Endothelial cell of umbilical vein (primary cell): ENCODE measurements around the gene SERBP1. TPM values are rescaled to one million over a fixed set of nuclear protein-coding genes. Genes with fewer than 3 reads are reported as not detected.

ENCODE experiments used
- BruUV-seq: library from RNA; stranded (reverse); fragments of 400-500 nt; replicated peaks from 2 replicates; lab custom pipeline; 2021; lab: Mats Ljungman, UMichigan
- CTCF ChIA-PET: fragments of 300-600, 350-600 bp; sonication (Branson Sonifier 250); formaldehyde crosslinking; loops from one replicate; lab custom pipeline; 2021; ENCODE audit warnings: antibody characterized with exemption, inconsistent platforms; lab: Charles Lee
- POLR2A ChIA-PET: fragments of 300-600, 350-600 bp; sonication (Branson Sonifier 250); formaldehyde crosslinking; loops from one replicate; lab custom pipeline; 2021; ENCODE audit warnings: antibody characterized with exemption, inconsistent platforms; lab: Charles Lee
- DNase-seq: peaks from one replicate; pipeline ENCODE4 v3.0.0-alpha.2; 2011; ENCODE audit warnings: low read depth, low spot score
- FAIRE-seq: peaks from 2 replicates; lab custom pipeline; 2011; peaks lifted over from hg19 to GRCh38; lab: Jason Lieb, UNC
- H2AFZ ChIP-seq: 2 replicates; pipeline ENCODE4 v1.6.0; 2012; ENCODE audit warnings: low read depth, low read length, control low read depth, inconsistent platforms
- H3K27ac ChIP-seq: 2 replicates; pipeline ENCODE4 v1.5.1; 2011; ENCODE audit warnings: low read depth, mild to moderate bottlenecking, control low read depth, low read length, moderate library complexity; ENCODE audit not compliant: insufficient read depth
- H3K27me3 ChIP-seq, 2 experiments: 2 replicates each; pipeline versions ENCODE4 v1.6.0 to v1.6.1; 2011; ENCODE audit warnings: low read length in 2 of 2, mixed read lengths in 1 of 2; ENCODE audit not compliant: control insufficient read depth in 2 of 2, insufficient read depth in 2 of 2
- H3K36me3 ChIP-seq, 2 experiments: 2 replicates in 1 of 2; 3 replicates in 1 of 2; pipeline ENCODE4 v1.5.1; 2011; ENCODE audit warnings: low read length in 2 of 2, mild to moderate bottlenecking in 1 of 2, moderate library complexity in 1 of 2; ENCODE audit not compliant: control insufficient read depth in 2 of 2, insufficient read depth in 2 of 2; ENCODE audit errors: extremely low read depth in 1 of 2
- H3K4me1 ChIP-seq: 3 replicates; pipeline ENCODE4 v1.5.1; 2011; ENCODE audit warnings: mild to moderate bottlenecking, low read length; ENCODE audit not compliant: control insufficient read depth, insufficient read depth; ENCODE audit errors: extremely low read depth
- H3K4me2 ChIP-seq: 2 replicates; pipeline ENCODE4 v1.6.1; 2011; ENCODE audit warnings: low read length, control low read depth, mixed read lengths; ENCODE audit not compliant: insufficient read depth
- H3K4me3 ChIP-seq, 3 experiments: fragments of 200-600 bp in 1 of 3; sonication (generic), shearing (Covaris generic) in 1 of 3; replicated peaks in 1 of 3; 2 replicates each; pipeline ENCODE4 v1.5.1; 2011 to 2016; ENCODE audit warnings: control low read depth in 3 of 3, low read length in 3 of 3, mild to moderate bottlenecking in 2 of 3, inconsistent platforms in 1 of 3, low read depth in 1 of 3, moderate library complexity in 1 of 3; ENCODE audit not compliant: insufficient read depth in 1 of 3
- H3K79me2 ChIP-seq: 2 replicates; pipeline ENCODE4 v1.6.0; 2012; ENCODE audit warnings: low read length, inconsistent platforms; ENCODE audit not compliant: control insufficient read depth, insufficient read depth
- H3K9ac ChIP-seq: replicated peaks from 2 replicates; pipeline ENCODE3; 2011; ENCODE audit warnings: low read length, control low read depth; ENCODE audit not compliant: insufficient read depth; ENCODE audit errors: extremely low read depth
- H3K9me1 ChIP-seq: replicated peaks from 3 replicates; pipeline ENCODE4 v1.6.0; 2011; ENCODE audit warnings: mild to moderate bottlenecking, low read length; ENCODE audit not compliant: control insufficient read depth, insufficient read depth; ENCODE audit errors: extremely low read depth
- H3K9me3 ChIP-seq: replicated peaks from 2 replicates; pipeline ENCODE4 v1.5.1; 2012; ENCODE audit warnings: low read length, inconsistent platforms; ENCODE audit not compliant: control insufficient read depth, insufficient read depth
- H4K20me1 ChIP-seq: replicated peaks from 2 replicates; pipeline ENCODE3; 2011; ENCODE audit warnings: mild to moderate bottlenecking, low read length; ENCODE audit not compliant: control insufficient read depth, insufficient read depth; ENCODE audit errors: extremely low read depth
- CTCF ChIP-seq, 2 donors: IDR thresholded peaks; 1 replicate in 1 of 2; 2 replicates in 1 of 2; pipeline ENCODE4 v1.5.1; 2011; ENCODE audit warnings: low read length in 2 of 2, mild to moderate bottlenecking in 2 of 2, moderate library complexity in 2 of 2, control low read depth in 1 of 2, inconsistent platforms in 1 of 2, low read depth in 1 of 2; ENCODE audit not compliant: insufficient read depth in 1 of 2; ENCODE audit errors: extremely low read depth in 1 of 2
- EZH2 ChIP-seq: IDR thresholded peaks from 2 replicates; pipeline ENCODE4 v1.6.1; 2012; ENCODE audit warnings: borderline replicate concordance, low read depth, mild to moderate bottlenecking, moderate library complexity, low read length, inconsistent platforms; ENCODE audit not compliant: severe bottlenecking
- FOS ChIP-seq: IDR thresholded peaks from 2 replicates; pipeline ENCODE4 v1.6.1; 2011; ENCODE audit warnings: mild to moderate bottlenecking, low read length, moderate library complexity, borderline replicate concordance; ENCODE audit not compliant: insufficient read depth
- GATA2 ChIP-seq: IDR thresholded peaks from 2 replicates; pipeline ENCODE4 v1.7.0; 2011; ENCODE audit warnings: low read depth, mild to moderate bottlenecking, moderate library complexity, mixed read lengths, low read length; ENCODE audit not compliant: insufficient read length, insufficient read depth
- JUN ChIP-seq: IDR thresholded peaks from 2 replicates; pipeline ENCODE4 v1.6.1; 2011; ENCODE audit warnings: borderline replicate concordance, low read depth; ENCODE audit not compliant: insufficient read length, insufficient read depth
- MAX ChIP-seq: IDR thresholded peaks from 2 replicates; pipeline ENCODE4 v1.6.1; 2011; ENCODE audit not compliant: insufficient read depth, insufficient read length
- MYC ChIP-seq: IDR thresholded peaks from one replicate; pipeline ENCODE4 v1.6.1; 2011; ENCODE audit warnings: mild to moderate bottlenecking, low read depth, low read length
- POLR2A ChIP-seq: IDR thresholded peaks from 2 replicates; pipeline ENCODE4 v1.6.1; 2012; ENCODE audit warnings: low read depth, mild to moderate bottlenecking, control low read depth, low read length
- POLR2AphosphoS5 ChIP-seq: IDR thresholded peaks from 2 replicates; pipeline ENCODE4 v1.6.1; 2012; ENCODE audit warnings: low read depth, mild to moderate bottlenecking, control low read depth, low read length, moderate library complexity; ENCODE audit not compliant: insufficient read depth
- dilution Hi-C: fragments of 300-500 bp; cut with MboI; formaldehyde crosslinking; loops from one replicate; pipeline ENCODE4 v1.15.0; 2019; ENCODE audit warnings: low sequenced_read_pairs; ENCODE audit not compliant: extremely low pct_ligation_motif_present
- intact Hi-C: fragments of 100-400 bp; cut with micrococcal nuclease; formaldehyde crosslinking; loops from one replicate; pipeline ENCODE4 v1.10.0; 2022
- polyA plus RNA-seq, 4 experiments: library from polyadenylated mRNA; depleted of rRNA in 3 of 4; stranded (reverse) in 3 of 4; unstranded in 1 of 4; fragments of >200 nt; gene quantifications; 2 replicates each; pipeline versions ENCODE4 v1.2.1 to v1.2.3, GENCODE V29; 2011 to 2012; ENCODE audit warnings: missing spikeins in 1 of 4
- total RNA-seq: library from RNA; stranded (reverse); gene quantifications from 2 replicates; pipeline ENCODE4 v1.2.3, GENCODE V29; 2021

SERBP1 gene
- total and polyA plus RNA-seq, 2 donors (not counting 3 experiments of a cell fraction or from before 2014, with no cell fraction given) = 145 to 293 TPM

- TF ChIP-seq FOS (no peak), POLR2A (no peak), JUN (no peak), GATA2 (no peak), MAX (no peak), POLR2AphosphoS5 (no peak), MYC (no peak), EZH2 (no peak), CTCF (IDR thresholded peaks at IDR 0.05; ENCODE audit: extremely low read depth in 1 of 2, insufficient read depth in 1 of 2, low read depth in 1 of 2, low read length in 2 of 2) (no peak)
- H3K9me3 ChIP-seq = no peaks in the 10 kb centered on the region
- H3K4me1 ChIP-seq = no peaks in the 10 kb centered on the region
- H3K27ac ChIP-seq = no peak overlapping the region
- H3K9ac ChIP-seq = no peak overlapping the region
- BruUV-seq = no TSS peak
- ChIA-PET POLR2A (no interaction called here), CTCF (no interaction called here)
- H3K4me2 ChIP-seq = no peak overlapping the region
- FAIRE-seq (no peak), DNase-seq (no peak)
- intact Hi-C loops (no loop called here), dilution Hi-C loops (no loop called here)
- H3K4me3 ChIP-seq = no peak overlapping the region
- no peak overlapping the region for H2AFZ ChIP-seq
- H3K27me3 ChIP-seq = no peaks in the 10 kb centered on the region
- H4K20me1 ChIP-seq = no peaks in the 10 kb centered on the region
- H3K36me3 ChIP-seq = no peaks in the 10 kb centered on the region
- no peaks in the 10 kb centered on the region for H3K9me1 ChIP-seq
- H3K79me2 ChIP-seq = no peaks in the 10 kb centered on the region
Measured at GRCh38 chr1:67394548-67394947, 35.7 kb downstream of the SERBP1 start.
